HG03280 (cell line): ENCODE measurements around the gene PEX16.
"Not testable (repeated sequence)": the region's sequence is repeated elsewhere in the genome, so short reads cannot be mapped to it uniquely, and the experiment has no call there.

Experiments
- ATAC-seq: cut with Tn5 transposase; IDR thresholded peaks from one replicate; pipeline ENCODE4 v1.9.1; 2021; ENCODE audit warnings: mild to moderate bottlenecking, moderate library complexity; ENCODE audit not compliant: unreplicated experiment

The PEX16 gene

DNA sequence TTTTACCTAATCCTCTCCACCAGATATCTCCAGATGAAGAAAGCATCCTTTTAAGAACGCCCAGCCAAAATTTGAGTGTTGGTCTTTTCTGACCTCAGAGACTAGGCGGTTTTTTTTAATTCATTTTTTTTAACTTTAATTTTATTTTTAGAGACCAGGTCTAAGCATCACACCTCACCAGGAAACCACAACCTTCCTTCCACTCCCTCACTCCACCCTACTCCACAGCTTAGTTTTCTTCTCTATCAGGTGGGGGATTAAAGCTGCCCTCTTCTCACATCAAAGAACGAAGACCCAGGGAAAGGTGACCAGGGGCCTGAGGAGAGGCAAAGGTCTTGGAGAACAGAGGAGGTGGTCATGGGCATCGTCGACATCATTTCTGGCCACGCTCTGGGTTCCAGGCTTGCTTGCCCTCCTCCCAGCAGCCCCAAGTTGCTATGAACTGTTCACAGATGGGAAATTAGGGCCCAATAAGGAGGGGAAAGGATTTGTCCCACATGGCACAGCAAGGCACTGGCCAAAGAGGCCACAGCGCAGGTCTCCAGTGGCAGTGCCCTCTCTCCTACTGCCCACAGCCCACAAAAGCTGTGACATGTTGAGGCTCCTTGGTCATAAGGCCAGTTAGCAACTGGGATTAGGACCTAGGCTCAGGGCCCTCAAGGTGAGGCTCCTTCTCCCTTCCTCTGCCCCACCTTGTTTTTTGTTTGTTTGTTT, 1.4 kb upstream of the PEX16 start:
- no peak for ATAC-seq

DNA sequence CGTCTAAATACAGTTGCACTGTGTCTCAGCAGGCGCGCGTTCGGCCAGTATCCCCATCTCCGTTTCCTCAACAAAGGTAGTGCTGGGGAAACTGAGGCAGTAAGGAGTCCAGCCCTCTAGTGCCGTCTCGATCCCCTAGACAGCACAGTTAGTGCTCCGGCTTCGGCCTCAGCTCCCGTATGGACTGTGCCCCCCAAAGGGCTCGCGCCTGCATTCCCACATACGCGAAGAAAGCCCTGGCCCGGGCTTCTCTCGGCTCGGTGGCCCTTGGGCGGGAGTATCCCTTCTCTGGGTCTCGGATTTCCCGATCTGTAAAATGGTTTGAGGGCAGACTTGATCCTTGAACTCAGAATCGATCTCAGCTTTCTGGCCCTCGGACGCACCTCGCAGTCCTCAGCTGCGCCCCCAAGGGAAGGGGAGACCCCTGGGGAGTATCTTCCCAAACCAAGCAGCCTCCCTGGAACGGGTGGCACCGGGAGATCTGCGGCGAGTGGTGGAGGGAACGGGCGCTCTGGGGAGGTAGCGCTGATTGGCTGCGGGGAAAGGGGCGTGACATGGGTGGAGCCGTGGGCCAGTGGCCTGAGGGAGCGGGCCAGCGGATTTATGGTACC, 759 bp upstream of the PEX16 start:
- peak; percentile 40 for ATAC-seq

DNA sequence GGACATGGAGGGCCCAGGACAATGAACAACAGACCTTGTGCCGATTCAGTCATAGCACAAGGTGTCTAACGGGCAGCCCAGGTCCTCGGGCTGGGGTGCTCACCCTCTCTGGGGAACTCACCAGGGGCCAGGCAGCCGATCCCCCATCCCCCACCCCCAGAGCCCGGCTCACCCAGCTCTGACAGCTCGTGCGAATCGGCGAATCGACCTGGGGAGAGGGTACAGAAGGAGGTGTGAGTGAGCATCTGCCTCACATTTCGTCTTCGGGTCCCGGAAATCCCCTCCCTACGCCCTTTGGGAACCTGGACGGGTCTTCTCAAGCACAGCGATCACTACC, 423 bp downstream of the PEX16 start:
- no peak for ATAC-seq

DNA sequence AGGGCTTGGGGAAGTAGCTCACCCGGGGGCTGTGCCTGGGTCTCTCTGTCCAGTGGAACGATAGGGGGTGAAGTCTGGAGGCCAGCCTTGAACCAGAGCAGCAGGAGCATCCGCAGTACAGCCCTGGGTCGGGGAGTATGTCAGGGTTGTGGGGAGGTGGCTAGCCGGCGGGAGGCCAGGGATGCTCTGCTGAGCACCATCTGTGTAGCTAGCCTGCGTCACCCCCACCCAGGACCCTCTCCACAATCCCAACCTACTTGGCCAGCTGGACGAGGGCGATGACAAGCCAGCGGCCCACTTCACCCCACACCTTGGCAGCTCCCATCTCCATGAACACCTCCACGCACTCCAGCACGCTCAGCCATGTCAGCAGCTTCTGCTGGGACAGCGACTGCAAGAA, 2.2 kb downstream of the PEX16 start:
- no peak for ATAC-seq

DNA sequence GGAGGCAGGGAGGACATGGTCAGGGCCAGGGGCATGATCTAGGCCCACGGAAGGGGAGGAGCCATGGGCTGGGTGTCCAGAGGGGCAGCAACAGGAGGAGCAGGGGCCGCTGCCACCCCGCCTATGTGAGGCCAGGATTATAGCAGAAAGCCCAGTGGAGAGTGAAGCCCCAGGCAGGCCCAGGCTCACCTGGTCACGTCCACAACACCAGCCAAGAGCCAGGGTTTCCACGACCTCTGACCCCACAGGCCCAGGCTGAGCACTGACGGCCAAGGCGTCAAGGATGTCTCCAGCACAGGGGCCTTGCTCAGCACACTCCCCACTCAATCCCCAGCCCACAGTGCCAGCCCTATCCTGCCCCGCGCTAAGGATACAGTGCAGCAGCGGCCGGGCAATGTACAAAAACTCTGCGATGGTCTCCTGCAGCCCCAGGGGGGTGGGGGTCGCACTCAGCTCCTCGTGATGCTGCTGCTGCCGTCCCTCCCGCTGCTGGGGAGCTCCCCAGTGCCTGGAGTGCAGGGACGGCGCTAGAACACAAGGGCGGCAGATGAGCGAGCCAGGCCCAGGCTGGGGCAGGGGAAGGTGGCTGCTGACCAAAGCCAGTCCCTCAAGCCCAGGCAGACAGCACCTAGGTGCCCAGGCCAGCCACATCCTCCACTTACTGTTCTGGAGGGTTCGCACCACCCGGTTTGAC, 3.6 kb downstream of the PEX16 start:
- ATAC-seq = no peak

DNA sequence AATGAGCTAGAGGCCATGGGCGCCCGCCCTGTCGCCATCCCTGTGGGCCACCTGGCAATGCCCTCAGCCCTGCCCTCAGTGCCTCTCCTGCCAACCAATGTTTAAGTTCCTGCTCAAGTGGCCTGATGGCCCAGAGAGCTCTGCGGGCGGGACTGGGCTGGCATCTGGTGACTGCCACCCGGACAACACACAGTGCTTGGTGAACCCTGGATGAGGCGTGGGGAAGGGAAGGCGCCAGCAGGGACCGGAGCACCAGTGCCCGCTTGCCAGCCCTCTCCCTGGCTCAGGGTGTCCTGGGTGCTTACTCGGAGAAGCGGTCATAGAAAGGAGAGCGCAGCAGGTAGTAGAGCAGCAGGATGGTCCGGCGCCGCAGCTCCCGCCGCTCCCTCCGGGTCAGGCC, 4.2 kb downstream of the PEX16 start:
- ATAC-seq = no peak

DNA sequence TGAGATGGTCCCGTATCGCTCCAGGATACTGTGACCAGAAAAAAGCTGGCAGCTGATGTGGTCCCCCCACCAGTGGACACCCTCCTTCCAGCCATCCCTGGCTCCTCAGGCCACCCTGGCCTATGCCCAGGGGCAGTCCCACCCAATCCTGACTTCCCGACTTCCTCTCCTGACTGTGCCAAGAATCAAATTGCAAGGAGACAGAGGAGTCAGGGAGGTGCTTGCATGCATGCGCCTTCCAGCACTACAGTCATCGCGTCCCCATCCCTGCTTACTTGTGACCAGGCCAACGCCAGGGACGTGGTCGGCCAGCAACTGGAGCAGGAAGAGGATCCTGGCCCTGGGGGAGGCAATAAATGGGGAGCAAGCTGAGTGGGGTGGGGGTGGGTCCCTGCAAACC, 7.1 kb downstream of the PEX16 start:
- no peak for ATAC-seq

DNA sequence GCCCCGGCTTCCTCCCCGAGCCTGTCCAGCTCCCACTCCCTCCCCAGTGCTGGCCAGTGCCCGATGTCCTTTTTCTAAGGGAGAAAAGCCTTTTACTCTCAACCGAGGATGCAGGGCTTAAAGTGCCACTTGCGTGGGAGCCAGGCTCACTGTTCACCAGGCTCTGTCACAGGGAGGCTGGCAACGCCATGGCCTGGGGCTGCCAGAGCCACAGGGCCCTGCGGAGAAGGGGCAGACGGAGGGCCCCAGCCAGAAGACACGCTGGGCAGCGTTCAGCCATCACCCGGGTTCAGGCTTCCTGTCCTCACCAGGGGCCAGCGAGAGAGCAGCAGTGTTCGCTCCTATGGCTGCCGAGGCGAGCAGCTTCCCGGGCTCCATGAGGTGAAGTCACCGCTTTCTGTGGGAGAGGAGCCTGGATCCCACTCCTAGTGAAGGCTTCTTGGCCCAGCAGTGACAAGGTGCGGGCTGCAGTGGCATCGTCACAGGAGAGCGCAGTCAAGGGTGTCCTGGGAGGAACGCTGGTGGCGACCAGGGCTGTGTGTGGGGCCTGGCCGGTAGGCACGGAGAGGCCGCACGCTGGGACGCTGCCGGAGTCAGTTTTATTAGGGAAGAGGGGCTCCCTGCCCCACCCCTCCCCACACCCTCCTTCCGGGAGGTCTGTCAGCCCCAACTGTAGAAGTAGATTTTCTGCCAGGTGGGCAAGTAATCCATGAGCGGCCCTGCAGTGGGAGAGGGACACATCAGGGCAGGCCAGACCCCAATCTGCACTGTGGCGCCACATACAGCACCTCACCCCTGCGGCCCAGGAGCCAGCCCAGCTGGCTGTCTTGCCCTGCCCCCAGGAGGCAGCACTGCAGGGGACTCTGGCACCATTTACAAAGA, 7.8 kb downstream of the PEX16 start:
- no peak for ATAC-seq

DNA sequence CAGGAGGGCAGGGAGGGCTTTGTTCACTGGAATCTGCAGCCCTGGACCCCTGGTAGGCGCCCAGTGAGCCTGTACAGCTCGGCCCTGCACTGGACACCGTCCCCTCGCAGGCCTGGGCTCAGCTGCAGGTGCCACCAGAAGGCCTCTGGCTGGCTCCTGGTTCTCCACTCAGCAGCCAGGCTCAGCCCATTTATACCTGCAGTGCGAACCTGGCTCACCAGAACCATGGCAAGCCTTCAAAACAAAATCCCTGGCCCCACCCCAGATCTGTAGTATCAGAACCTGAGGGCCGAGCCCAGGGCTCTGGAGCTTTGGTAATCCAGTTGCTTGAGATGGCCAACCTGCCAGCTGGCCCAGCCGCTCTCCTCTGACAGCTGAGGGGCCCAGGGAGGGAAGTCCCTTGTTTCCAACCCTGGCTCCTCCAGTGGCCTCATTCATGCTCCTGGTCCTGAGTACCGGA, 9.7 kb downstream of the PEX16 start:
- no peak for ATAC-seq

DNA sequence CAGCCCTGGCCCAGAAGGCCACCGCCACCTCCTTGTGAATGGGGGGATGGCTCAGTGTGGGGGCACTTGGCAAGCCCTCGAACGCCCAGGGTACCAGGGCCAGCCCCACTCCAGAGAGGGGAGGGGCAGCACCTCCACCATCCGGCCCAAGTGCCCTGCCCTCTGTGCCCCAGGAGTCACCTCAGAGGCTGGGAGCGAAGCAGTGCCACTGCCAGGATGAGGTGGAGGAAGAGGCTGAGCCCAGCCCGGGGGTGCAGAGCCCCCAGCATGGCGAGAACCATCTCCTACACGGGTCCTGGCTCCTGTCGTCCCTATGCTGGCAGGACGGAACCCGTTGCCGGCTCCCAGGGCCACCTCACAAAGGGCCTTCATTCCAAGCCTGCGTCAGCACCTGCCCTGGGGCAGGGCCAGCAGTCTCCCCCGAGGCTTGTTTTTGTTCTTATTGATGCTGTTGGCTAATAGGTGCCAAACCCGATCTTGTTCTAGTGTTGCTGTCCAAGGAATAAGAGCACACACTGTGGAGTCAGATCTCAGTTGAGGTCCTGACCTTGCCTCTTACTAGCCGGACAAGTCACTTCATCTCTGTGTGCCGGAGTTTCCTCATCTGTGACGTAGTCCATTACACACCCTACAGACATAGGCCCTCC, 10.6 kb downstream of the PEX16 start, which contains the start of gene FREY1:
Gene FREY1 (minus strand): TSS at position 307 of the 647 bp plus-strand sequence. CDS start 26 bp downstream, at position 281.
- no peak for ATAC-seq

DNA sequence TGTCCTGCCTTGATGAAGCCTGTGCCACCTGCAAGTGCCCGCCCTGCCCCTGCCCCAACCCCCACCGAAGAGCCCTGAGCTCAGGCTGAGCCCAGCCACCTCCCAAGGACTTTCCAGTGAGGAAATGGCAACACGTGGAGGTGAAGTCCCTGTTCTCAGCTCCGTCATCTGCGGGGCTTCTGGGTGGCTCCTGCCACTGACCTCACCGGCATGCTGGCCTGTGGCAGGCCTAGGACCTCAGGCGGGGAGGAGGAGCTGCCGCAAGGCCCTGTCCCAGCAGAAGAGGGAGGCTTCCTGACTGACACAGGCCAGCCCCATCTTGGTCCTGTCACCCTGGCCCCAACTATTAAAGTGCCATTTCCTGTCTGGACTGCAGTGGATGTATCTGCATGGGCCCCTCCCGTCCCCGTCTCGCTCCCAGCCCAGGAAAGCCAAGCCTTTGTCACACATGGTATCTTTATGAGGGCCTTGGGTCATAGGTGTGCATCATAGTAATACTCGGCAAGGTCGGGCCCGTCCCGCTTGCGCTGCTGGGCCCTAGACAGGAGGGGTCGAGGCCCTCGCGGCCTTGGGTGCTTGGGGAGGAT, 11.5 kb downstream of the PEX16 start:
- ATAC-seq = no peak

DNA sequence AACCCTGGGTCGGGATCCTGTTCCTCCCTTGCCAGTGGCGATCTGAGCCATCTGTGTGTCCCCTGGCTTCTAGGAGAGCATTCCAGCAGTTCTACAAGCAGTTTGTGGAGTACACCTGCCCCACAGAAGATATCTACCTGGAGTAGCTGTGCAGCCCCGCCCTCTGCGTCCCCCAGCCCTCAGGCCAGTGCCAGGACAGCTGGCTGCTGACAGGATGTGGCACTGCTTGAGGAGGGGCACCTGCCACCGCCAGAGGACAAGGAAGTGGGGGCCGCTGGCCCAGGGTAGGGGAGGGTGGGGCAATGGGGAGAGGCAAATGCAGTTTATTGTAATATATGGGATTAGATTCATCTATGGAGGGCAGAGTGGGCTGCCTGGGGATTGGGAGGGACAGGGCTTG, 12.1 kb downstream of the PEX16 start:
- ATAC-seq = not testable (repeated sequence)

DNA sequence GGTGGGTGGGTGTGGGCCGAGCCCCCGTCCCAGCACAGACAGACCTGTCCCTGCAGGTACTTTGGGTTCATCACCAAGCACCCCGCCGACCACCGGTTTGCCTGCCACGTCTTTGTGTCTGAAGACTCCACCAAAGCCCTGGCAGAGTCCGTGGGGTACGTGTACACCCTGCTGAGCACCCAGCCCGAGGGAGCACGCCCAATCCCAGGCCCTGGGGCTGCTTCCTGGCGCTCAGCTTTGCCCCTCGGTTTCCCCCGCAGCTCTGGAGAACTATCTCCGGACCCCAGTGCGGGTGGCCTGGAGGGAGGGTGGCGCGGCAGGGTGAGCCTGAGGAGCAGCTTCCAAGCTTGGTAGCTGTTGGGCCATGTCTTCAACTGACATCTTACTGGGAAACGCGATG, 12.6 kb downstream of the PEX16 start:
- no peak for ATAC-seq

DNA sequence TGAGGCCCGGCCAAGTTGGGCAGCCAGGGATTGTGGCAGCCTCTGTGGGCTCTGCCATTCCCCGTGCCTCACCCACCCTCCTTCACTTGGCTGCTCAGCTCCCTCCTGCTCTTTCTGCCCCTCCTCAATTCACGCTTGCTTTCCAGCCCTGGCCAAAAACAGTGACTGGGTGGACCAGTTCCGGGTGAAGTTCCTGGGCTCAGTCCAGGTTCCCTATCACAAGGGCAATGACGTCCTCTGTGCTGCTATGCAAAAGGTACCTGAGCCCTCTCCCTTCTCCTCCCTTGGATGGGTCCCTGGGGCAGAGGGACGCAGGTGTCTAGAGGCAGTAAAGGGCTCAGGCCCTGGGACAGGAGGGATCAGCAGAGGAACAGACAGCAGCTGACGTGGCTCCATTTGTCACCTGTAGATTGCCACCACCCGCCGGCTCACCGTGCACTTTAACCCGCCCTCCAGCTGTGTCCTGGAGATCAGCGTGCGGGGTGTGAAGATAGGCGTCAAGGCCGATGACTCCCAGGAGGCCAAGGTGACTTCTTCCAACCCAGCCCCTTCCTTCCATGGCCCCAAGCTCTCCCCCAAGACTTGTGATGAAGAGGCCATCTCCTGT, 13.3 kb downstream of the PEX16 start:
- no peak for ATAC-seq

DNA sequence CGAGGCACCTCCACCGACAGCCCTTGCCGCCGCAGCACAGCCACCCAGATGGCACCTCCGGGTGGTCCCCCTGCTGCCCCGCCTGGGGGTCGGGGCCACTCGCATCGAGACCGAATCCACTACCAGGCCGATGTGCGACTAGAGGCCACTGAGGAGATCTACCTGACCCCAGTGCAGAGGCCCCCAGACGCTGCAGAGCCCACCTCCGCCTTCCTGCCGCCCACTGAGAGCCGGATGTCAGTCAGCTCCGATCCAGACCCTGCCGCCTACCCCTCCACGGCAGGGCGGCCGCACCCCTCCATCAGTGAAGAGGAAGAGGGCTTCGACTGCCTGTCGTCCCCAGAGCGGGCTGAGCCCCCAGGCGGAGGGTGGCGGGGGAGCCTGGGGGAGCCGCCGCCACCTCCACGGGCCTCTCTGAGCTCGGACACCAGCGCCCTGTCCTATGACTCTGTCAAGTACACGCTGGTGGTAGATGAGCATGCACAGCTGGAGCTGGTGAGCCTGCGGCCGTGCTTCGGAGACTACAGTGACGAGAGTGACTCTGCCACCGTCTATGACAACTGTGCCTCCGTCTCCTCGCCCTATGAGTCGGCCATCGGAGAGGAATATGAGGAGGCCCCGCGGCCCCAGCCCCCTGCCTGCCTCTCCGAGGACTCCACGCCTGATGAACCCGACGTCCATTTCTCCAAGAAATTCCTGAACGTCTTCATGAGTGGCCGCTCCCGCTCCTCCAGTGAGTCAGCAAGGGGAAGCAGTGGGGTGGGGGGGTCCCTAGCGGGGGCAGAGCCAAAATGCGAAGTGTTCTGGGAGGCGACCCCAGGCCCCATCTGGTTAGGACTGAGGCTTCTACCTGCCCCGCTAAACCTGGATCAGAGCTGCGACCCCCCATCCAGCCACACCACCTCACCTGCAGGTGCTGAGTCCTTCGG, 15.0 kb downstream of the PEX16 start:
- no peak for ATAC-seq

DNA sequence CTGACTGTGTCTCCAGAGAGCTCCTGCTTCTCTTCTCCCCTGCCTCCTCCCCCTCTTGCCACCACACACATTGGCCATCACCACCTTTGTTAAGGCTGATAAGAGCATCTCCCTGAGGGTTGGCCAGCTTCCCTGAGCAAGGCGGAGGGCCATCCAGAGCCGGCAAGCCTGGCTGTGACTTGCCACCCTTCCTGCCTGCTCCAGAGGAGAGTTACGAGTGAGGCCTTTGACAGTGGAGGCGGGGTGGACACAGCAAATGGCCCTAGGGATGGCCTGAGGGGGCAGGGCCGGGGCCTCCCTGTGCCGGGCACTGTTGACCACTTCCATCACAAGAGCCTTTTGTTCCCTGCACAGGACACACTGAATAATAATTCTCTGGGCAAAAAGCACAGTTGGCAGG, 16.1 kb downstream of the PEX16 start:
- ATAC-seq = no peak

DNA sequence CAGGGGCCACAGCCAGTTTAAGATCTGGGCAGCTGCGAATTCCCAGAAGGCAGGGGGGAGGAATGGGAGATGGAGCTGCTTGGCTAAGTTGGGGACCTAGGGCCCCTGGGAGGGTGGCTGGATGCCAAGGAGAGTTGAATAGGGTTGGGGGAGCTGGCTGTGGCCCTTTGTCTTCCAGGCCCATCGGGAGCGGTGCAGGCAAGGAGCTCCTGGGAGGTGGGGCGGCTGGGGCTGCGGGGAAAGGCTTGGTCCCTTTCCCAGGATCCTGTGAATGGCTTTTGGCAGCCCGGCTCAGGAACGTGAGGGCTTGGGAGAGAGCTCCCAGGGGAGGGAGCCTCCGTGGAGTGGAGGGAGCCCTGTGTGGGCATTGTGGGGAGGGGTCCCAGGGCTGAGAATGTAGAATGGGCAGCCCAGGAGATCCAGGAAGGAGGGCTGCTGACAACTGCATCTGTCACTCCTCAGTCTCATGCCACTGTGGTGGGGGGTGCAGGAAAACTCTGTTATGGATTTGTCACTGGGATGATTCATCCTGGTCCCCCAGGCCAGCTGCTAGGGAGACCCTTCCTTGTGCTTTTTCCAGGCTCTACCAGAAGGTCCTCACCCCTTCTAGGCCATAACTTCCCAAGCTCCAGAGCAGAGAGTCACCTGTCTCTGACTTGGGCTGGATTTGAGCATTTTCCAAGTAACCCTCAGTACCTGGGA, 16.6 kb downstream of the PEX16 start:
- no peak for ATAC-seq

DNA sequence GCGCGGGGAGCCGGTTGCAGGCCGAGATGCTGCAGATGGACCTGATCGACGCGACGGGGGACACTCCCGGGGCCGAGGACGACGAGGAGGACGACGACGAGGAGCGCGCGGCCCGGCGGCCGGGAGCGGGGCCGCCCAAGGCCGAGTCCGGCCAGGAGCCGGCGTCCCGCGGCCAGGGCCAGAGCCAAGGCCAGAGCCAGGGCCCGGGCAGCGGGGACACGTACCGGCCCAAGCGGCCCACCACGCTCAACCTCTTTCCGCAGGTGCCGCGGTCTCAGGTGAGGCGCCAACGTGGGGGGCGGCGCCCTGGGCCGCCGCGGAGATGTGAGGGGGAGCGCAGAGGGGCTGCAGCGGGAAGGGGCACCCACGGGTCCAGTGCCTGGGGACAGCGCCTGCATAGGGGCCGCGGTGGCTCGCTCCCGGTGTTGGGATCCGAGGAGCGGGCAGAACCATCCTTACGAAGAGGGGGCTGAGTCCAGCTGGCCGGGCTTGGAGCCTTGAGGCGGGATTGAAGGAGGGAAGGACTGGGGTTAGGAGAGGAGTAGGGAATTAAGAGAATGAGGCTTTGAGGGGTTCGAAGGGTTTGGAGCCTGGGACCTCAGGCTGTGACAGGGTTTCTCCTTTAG, 17.4 kb downstream of the PEX16 start:
- not testable (repeated sequence) for ATAC-seq
